ENCODE results near the gene RERG.

RERG gene

GRCh38 chr12:15188127-15188526 lies 33.1 kb downstream of the RERG start:
- no peaks in the 10 kb centered on the region for H3K9me3 ChIP-seq (ENCODE audit: control insufficient read depth, insufficient read depth, low read length)
- no peaks in the 10 kb centered on the region for H3K4me1 ChIP-seq (ENCODE audit: control insufficient read depth, insufficient read depth, low read length)
- no CpG with 5 or more reads among the region's 3 CpGs for WGBS (ENCODE audit: insufficient coverage, insufficient read length)
- H3K27ac ChIP-seq (ENCODE audit: low read length), result no peak overlapping the region
- DNase-seq (ENCODE audit: low read depth, low spot score), result no peak
- H3K4me3 ChIP-seq (ENCODE audit: low read length), result no peak overlapping the region
- no peaks in the 10 kb centered on the region for H3K36me3 ChIP-seq (ENCODE audit: control insufficient read depth, insufficient read depth, low read length)
- no peaks in the 10 kb centered on the region for H3K27me3 ChIP-seq (ENCODE audit: control insufficient read depth, insufficient read depth, low read length)

GRCh38 chr12:15186597-15186996 lies 34.6 kb downstream of the RERG start:
- Histone ChIP-seq H3K9me3 (ENCODE audit: control insufficient read depth, insufficient read depth, low read length) (no peaks in the 10 kb centered on the region), H3K4me3 (ENCODE audit: low read length) (no peak overlapping the region), H3K27me3 (ENCODE audit: control insufficient read depth, insufficient read depth, low read length) (no peaks in the 10 kb centered on the region), H3K4me1 (ENCODE audit: control insufficient read depth, insufficient read depth, low read length) (no peaks in the 10 kb centered on the region), H3K27ac (ENCODE audit: low read length) (no peak overlapping the region), H3K36me3 (ENCODE audit: control insufficient read depth, insufficient read depth, low read length) (no peaks in the 10 kb centered on the region)
- no CpG with 5 or more reads among the region's 1 CpG for WGBS (ENCODE audit: insufficient coverage, insufficient read length)
- no peak for DNase-seq (ENCODE audit: low read depth, low spot score)

DNA sequence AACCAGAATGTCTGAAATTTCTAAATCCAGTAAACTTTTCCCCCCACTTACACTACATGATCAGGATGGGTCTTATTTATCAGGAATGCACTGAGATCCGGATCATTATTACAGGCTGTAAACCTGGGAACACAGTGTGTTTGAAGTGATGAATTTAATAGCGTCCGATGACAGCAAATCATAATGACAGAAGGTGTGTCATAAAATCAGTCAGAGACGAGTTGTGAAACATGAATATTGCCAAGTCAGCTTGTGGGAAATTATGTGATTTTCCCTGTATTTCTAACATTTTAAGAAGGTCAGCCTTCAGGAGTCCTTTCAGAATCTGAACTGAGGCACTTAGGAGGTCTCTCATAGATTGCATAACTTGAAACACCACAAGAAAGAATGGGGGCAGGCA lies 36.7 kb downstream of the RERG start:
- no peak overlapping the region for H3K27ac ChIP-seq (ENCODE audit: low read length)
- no peak for DNase-seq (ENCODE audit: low read depth, low spot score)
- no peak overlapping the region for H3K4me3 ChIP-seq (ENCODE audit: low read length)
- no CpG with 5 or more reads among the region's 4 CpGs for WGBS (ENCODE audit: insufficient coverage, insufficient read length)
- no peaks in the 10 kb centered on the region for H3K9me3 ChIP-seq (ENCODE audit: control insufficient read depth, insufficient read depth, low read length)
- H3K27me3 ChIP-seq (ENCODE audit: control insufficient read depth, insufficient read depth, low read length), result no peaks in the 10 kb centered on the region
- no peaks in the 10 kb centered on the region for H3K36me3 ChIP-seq (ENCODE audit: control insufficient read depth, insufficient read depth, low read length)
- H3K4me1 ChIP-seq (ENCODE audit: control insufficient read depth, insufficient read depth, low read length), result no peaks in the 10 kb centered on the region

DNA sequence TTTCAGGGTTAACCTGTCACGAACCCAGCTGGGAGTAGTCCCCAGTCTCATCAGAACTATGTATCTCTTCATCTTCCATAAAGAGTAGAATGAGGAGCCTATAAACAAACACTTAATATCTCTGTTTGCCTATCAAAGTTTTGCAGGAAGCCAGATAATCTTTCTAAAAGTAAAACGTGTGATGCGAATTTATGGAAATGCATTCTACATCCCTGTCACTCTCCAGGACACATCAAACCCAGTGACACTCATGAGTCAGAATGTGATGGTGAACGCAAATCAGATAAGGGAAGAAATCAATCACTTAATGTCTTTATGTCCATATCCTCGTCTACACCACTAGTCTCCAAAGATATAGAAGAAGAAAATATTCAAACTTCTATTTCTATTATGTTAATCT lies 37.4 kb downstream of the RERG start:
- WGBS (ENCODE audit: insufficient coverage, insufficient read length), result no CpG with 5 or more reads among the region's 5 CpGs
- DNase-seq (ENCODE audit: low read depth, low spot score), result no peak
- Histone ChIP-seq H3K4me3 (ENCODE audit: low read length) (no peak overlapping the region), H3K4me1 (ENCODE audit: control insufficient read depth, insufficient read depth, low read length) (no peaks in the 10 kb centered on the region), H3K27ac (ENCODE audit: low read length) (no peak overlapping the region), H3K36me3 (ENCODE audit: control insufficient read depth, insufficient read depth, low read length) (no peaks in the 10 kb centered on the region), H3K27me3 (ENCODE audit: control insufficient read depth, insufficient read depth, low read length) (no peaks in the 10 kb centered on the region), H3K9me3 (ENCODE audit: control insufficient read depth, insufficient read depth, low read length) (no peaks in the 10 kb centered on the region)

- no peak overlapping the region for H3K4me3 ChIP-seq (ENCODE audit: low read length)
- WGBS (ENCODE audit: insufficient coverage, insufficient read length), result no CpG with 5 or more reads among the region's 3 CpGs
- H3K27me3 ChIP-seq (ENCODE audit: control insufficient read depth, insufficient read depth, low read length), result no peaks in the 10 kb centered on the region
- no peak for DNase-seq (ENCODE audit: low read depth, low spot score)
- no peak overlapping the region for H3K27ac ChIP-seq (ENCODE audit: low read length)
- H3K4me1 ChIP-seq (ENCODE audit: control insufficient read depth, insufficient read depth, low read length), result no peaks in the 10 kb centered on the region
- no peaks in the 10 kb centered on the region for H3K36me3 ChIP-seq (ENCODE audit: control insufficient read depth, insufficient read depth, low read length)
- H3K9me3 ChIP-seq (ENCODE audit: control insufficient read depth, insufficient read depth, low read length), result no peaks in the 10 kb centered on the region
Observed at GRCh38 chr12:15181017-15181683, 40.1 kb downstream of the RERG start.

- Histone ChIP-seq H3K4me1 (ENCODE audit: control insufficient read depth, insufficient read depth, low read length) (no peaks in the 10 kb centered on the region), H3K27me3 (ENCODE audit: control insufficient read depth, insufficient read depth, low read length) (no peaks in the 10 kb centered on the region), H3K4me3 (ENCODE audit: low read length) (no peak overlapping the region), H3K9me3 (ENCODE audit: control insufficient read depth, insufficient read depth, low read length) (no peaks in the 10 kb centered on the region), H3K36me3 (ENCODE audit: control insufficient read depth, insufficient read depth, low read length) (no peaks in the 10 kb centered on the region), H3K27ac (ENCODE audit: low read length) (no peak overlapping the region)
- WGBS (ENCODE audit: insufficient coverage, insufficient read length), result no CpG with 5 or more reads among the region's 2 CpGs
- DNase-seq (ENCODE audit: low read depth, low spot score), result no peak
Observed at GRCh38 chr12:15180325-15180724, 40.9 kb downstream of the RERG start.

- Histone ChIP-seq H3K9me3 (ENCODE audit: control insufficient read depth, insufficient read depth, low read length) (no peaks in the 10 kb centered on the region), H3K36me3 (ENCODE audit: control insufficient read depth, insufficient read depth, low read length) (no peaks in the 10 kb centered on the region), H3K4me3 (ENCODE audit: low read length) (no peak overlapping the region), H3K4me1 (ENCODE audit: control insufficient read depth, insufficient read depth, low read length) (no peaks in the 10 kb centered on the region), H3K27me3 (ENCODE audit: control insufficient read depth, insufficient read depth, low read length) (no peaks in the 10 kb centered on the region), H3K27ac (ENCODE audit: low read length) (no peak overlapping the region)
- WGBS (ENCODE audit: insufficient coverage, insufficient read length), result no CpG with 5 or more reads among the region's 2 CpGs
- no peak for DNase-seq (ENCODE audit: low read depth, low spot score)
Observed at GRCh38 chr12:15179672-15180071, 41.5 kb downstream of the RERG start.

- Histone ChIP-seq H3K4me3 (ENCODE audit: low read length) (no peak overlapping the region), H3K27ac (ENCODE audit: low read length) (no peak overlapping the region), H3K27me3 (ENCODE audit: control insufficient read depth, insufficient read depth, low read length) (no peaks in the 10 kb centered on the region), H3K9me3 (ENCODE audit: control insufficient read depth, insufficient read depth, low read length) (no peaks in the 10 kb centered on the region), H3K4me1 (ENCODE audit: control insufficient read depth, insufficient read depth, low read length) (no peaks in the 10 kb centered on the region), H3K36me3 (ENCODE audit: control insufficient read depth, insufficient read depth, low read length) (no peaks in the 10 kb centered on the region)
- DNase-seq (ENCODE audit: low read depth, low spot score), result no peak
- WGBS (ENCODE audit: insufficient coverage, insufficient read length), result no CpG with 5 or more reads among the region's 2 CpGs
Observed at GRCh38 chr12:15173142-15173541, 48.1 kb downstream of the RERG start.

GRCh38 chr12:15172060-15172822 lies 49.0 kb downstream of the RERG start:
- Histone ChIP-seq H3K27ac (ENCODE audit: low read length) (no peak overlapping the region), H3K27me3 (ENCODE audit: control insufficient read depth, insufficient read depth, low read length) (no peaks in the 10 kb centered on the region), H3K9me3 (ENCODE audit: control insufficient read depth, insufficient read depth, low read length) (no peaks in the 10 kb centered on the region), H3K4me3 (ENCODE audit: low read length) (no peak overlapping the region), H3K4me1 (ENCODE audit: control insufficient read depth, insufficient read depth, low read length) (no peaks in the 10 kb centered on the region), H3K36me3 (ENCODE audit: control insufficient read depth, insufficient read depth, low read length) (no peaks in the 10 kb centered on the region)
- no CpG with 5 or more reads among the region's 3 CpGs for WGBS (ENCODE audit: insufficient coverage, insufficient read length)
- DNase-seq (ENCODE audit: low read depth, low spot score), result no peak

DNA sequence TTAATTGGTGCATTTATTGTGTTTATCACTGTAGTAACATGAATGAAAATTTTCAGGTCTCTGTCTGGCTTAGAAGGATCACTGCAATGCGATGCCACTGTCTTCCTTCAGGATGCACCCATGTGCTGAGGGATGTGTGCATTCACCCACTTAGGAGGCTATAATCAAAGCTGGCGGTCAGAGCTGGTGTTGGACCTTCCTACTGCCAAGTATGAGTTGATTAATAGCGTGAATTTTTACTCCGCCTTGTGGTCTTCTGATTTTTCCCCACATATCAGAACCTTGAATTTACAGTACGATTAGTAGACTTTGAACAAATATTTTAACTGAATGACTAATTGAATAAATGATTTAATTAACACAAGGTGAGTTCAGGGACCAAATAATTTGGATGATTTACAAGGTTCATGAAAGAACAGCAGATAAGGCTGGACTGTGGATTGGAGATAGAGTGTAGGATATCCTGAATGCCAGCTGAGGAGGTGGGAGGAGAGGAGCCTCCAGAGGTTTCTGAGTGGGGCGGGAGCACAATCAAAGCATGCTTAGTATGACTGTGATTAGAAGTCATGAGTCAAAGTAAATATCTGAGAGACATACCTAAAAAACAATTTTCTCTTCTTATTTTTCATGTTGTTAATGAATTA lies 50.1 kb downstream of the RERG start:
- H3K4me3 ChIP-seq (ENCODE audit: low read length), result no peak overlapping the region
- H3K27me3 ChIP-seq (ENCODE audit: control insufficient read depth, insufficient read depth, low read length), result no peaks in the 10 kb centered on the region
- H3K36me3 ChIP-seq (ENCODE audit: control insufficient read depth, insufficient read depth, low read length), result no peaks in the 10 kb centered on the region
- no CpG with 5 or more reads among the region's 6 CpGs for WGBS (ENCODE audit: insufficient coverage, insufficient read length)
- H3K27ac ChIP-seq (ENCODE audit: low read length), result no peak overlapping the region
- H3K9me3 ChIP-seq (ENCODE audit: control insufficient read depth, insufficient read depth, low read length), result no peaks in the 10 kb centered on the region
- H3K4me1 ChIP-seq (ENCODE audit: control insufficient read depth, insufficient read depth, low read length), result no peaks in the 10 kb centered on the region
- DNase-seq (ENCODE audit: low read depth, low spot score), result no peak
